GM21526 (cell line): Measurements from ENCODE around the gene ARHGEF6.

Experiments used
- ATAC-seq: cut with Tn5 transposase; IDR thresholded peaks from one replicate; pipeline ENCODE4 v1.9.1; 2021; ENCODE audit warnings: moderate library complexity; ENCODE audit not compliant: unreplicated experiment, low FRiP score

ARHGEF6 gene

DNA sequence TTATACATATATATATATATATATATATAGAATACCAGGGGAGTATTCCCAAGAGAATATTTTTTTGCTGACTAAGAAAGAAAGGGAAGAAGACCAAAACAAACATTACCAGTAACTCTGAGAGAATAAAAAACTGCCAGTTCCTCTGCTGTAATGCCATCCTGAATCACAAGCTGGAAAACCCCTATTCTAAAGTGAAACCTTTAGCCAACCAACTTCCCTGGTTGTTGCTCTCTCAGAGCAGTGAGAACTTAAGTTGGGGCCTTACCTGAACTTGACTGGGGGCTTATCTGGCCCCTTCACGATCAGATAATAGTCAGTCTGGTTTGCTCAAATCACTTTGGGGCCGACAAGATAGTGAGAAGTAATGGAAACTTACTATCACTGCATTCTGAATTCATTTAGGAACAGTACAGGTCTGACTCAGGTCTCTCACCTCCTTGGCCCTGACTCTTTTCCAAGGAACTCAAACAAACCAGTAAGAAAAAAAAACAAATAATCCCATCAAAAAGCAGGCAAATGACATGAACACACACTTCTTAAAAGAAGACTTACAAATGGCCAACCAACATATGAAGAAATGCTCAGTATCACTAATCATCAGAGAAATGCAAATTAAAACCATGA, 70.3 kb downstream of the ARHGEF6 start:
- ATAC-seq, result no peak

DNA sequence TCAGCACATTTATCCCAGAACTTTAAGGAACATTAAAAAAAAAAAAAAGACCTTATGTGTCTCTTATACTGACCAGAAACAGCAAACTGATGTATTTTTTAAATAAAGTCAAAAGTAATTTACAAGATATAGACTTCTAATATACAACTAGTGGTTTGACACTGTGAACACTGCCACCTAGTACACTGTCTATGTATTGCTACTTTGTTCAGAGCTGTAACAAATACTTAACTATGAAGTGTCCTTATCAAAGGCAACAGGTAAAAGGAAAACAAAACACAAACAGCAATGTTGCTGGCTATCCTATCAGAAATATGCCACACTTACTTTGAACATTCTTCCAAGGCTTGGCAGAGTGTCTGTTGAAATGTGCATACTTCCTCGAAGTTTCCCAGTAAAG, 72.4 kb downstream of the ARHGEF6 start:
- ATAC-seq, result no peak

DNA sequence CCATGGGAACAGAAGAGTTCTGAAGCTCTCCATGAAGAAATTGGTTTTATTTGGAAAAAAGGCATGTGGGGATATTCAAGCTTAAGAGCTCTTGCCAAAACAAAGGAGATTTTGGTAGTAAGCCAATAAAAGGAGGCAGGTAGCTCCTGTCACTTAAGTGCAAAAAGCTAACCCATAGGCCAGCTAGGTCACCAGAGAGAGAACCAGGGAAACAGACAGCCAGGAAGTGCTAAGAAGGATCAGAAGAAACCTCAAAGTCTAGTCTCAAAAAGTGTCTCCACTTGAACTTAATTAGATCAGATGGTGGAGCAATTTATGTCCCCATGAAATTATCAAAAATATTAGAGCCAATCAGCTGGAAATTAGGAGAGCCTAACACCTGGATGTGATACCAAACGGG, 83.6 kb downstream of the ARHGEF6 start:
- ATAC-seq, result no peak

DNA sequence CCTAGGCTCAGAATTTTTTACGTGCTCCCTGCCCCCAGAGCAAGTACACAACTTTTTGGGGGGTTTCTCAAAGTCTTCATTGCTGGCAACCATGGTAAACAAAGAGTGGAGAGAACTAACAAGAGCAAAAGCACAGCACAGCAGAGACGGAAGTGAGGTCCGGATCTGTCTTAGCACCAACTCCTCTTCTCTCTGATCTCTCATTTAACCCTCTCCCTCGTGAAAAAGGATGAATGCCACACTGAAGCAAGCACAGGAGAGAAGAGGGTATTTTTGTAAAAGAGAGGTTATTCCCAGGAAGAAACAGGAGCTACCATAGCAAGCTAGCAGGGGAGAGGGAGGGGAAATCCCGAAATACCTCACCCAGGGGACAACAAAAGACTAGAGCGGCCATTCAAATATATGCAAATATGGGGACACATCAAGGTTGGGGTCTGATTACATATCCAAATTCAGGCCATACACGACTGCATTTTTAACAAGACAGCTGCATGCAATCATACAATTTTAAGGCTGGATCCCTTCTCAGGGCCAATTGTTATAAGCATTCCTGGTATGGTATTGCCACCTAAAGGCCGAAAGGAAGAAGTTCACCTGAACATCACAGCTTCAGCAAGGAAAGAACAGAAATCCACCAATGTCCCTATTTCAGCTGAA, 86.2 kb downstream of the ARHGEF6 start:
- ATAC-seq, result peak; percentile 73

DNA sequence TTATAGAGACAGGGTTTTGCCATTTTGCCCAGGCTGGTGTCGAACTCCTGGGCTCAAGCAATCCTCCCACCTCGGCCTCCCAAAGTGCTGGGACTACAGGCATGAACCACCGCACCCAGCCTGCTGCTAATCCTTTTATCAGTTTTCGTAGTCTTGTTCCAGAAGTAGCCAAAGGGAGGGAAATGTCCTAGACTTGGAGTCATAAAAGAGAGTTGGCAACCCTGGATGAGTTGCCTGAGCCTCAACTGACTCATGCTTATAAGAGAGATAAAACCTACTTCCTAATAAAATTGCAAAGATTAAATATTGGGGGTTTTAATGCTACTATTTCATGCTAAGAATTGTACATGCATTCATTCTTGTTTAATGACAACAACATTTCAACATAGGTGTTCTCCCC, 88.5 kb downstream of the ARHGEF6 start:
- ATAC-seq, result no peak

DNA sequence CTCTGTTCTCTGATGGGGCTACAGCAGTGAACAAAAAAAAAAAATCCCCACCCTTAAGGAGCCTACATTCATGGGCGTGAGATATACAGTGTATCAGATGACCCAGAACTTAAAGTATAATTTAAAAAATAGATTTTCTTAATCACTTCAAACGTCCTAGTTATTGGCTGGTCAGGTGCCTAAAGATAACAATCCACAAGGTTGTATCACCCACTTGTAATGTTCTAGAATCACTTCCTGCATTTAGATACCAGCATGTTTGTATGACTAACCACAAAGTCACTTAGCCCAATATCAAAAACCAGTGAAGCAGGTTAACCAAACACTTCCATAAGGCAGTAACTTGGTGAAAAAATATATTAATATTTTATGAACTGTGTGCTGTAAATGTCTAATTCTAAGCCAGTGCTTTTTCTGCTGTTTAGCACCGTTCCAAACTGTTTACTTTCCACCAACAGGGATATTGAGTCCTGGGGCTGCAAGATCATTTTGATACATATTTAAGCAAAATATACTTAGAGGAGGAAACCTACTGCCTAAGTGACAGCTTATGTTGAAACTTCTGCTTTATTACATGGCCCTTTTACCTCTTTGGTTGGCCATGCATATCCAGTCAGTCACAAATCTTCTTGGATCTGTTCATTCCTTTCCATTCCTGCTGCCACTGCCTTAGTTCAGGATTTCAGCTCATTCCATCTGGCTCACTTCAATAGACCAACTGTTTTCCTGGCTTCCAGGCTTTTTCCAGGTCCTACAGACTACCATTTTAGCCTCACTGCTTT, 89.5 kb downstream of the ARHGEF6 start:
- no peak for ATAC-seq

DNA sequence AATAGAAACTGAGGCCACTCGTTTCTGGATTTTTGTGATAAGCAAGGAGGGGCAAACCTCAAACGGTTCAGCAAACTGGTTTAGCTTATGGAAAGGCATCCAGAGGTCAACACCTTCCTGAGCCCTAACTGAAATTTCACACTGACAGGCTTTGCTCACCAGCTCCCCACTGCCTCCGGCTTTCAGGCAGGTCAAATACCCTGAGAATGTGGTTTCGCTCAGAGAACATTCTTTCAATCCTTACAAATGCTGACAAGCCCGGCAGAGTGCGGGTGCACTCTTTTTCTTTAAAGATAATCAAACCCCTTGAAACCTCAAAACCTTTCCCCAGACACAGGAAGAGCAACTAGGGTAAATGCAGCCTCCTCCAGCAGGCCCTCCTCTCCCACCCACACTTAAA, 91.3 kb downstream of the ARHGEF6 start:
- no peak for ATAC-seq

DNA sequence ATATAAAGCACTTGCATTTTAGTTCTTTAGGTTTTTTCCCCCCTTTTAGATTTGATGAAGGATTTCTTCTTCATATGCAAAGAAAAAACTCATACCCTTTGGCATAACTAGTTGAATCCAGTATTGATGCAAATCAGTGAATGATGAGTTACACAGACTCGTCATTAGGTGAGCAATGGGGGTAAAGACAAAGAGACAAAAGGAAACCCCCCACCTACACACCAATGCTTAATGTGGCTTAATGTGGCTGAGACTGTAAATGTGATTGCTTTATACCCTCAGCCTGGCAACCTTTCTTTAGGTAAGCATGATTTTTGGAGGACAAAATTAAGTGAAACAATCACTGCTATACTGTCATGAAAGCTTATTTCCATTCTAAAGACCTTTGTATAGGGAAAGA, 93.3 kb downstream of the ARHGEF6 start:
- ATAC-seq, result no peak

DNA sequence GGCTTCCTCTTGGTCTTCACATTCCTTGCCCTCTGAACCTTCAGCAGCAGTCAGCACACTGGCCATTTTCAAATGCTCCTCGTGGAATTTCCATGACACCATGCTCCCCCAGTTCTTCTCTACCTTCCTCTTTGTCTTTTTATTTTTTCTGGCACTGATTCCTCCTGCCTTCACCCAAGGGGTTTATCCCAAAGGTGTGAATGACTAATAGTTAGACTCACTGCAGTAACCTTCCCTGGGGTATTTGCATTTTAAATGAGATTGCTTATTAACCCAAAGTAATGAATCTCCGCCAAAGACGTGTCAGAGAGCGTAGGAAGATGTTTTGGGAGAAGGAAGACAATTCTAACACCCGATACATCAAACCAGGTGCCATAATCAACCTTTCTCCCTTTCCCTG, 96.6 kb downstream of the ARHGEF6 start:
- ATAC-seq, result no peak

DNA sequence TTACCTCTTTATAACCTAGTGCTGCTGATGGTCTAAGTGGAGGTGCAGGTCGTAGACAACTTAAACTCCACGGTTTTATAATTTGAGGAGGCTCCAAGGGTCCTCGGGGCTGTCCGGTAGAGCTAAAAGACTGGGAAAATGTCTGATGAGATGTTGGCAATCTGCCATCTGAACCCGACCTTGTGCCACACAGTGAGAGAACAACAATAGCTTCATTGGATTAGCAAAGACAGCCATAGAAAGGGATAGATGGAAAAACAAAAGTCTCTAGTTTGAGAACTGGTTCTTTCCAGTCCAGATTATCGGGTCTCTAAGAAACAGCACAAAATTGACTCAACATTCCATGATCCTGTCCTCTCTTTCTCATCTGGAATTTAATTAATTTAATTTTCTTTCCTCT, 101.2 kb downstream of the ARHGEF6 start:
- ATAC-seq, result no peak

DNA sequence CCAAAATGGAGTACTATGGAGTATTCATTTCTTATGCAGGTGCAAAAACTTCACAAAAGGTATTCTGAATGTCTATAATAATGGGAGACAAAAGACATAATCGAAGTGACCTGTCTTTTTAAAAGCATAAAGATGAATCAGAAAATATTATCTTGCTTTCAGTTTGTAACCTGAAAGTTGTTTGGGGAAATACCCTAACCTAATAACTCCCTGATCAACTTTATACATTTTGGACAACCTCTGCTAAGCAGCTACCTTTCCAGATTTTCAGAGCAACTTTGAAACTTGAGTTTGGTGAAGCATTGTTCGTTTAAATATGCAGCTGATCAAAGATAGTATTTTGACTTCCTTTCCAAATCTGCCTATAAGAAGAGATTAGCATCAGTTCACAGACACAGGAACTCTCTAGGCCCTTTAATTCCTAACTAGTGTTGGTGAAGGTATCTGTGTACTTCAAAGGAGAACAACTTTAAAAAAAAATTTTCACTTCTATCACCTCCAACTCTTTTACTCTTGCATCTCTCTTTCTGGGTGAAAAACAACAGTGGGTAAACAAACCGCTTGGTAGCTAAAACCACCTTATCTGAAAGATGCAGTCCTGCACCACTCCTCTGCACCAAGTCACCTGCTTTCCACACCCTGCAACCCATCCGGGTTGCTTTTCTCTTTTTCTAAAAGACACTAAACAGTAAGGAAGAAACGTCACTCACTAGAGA, 106.3 kb downstream of the ARHGEF6 start:
- no peak for ATAC-seq

DNA sequence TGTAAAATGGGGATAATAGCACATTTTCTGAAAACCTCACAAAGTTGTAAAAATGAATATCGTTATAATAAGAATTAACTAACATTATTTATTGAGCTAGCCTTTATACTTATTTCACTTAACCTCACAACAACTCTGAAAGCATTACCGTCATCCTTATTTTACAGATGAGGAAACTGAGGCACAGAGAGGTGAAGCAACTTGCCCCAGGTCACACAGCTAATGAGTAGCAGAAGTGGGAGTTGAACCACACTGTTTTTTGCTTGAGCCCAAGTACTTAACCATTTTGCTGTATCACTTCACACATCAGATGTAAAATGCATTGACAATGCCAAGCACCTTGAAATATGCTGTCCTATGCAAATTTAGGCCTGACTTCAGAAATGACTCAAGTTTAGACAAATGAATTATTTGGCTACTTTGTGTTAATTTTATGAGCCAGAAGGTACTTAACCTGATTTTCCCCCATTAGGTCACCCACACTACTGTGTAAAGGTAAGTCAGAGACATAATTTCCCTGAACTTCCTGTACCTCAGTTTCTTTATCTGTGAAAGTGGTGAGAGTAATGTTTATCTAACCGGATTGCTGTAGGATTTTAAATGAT, 109.6 kb downstream of the ARHGEF6 start:
- no peak for ATAC-seq

DNA sequence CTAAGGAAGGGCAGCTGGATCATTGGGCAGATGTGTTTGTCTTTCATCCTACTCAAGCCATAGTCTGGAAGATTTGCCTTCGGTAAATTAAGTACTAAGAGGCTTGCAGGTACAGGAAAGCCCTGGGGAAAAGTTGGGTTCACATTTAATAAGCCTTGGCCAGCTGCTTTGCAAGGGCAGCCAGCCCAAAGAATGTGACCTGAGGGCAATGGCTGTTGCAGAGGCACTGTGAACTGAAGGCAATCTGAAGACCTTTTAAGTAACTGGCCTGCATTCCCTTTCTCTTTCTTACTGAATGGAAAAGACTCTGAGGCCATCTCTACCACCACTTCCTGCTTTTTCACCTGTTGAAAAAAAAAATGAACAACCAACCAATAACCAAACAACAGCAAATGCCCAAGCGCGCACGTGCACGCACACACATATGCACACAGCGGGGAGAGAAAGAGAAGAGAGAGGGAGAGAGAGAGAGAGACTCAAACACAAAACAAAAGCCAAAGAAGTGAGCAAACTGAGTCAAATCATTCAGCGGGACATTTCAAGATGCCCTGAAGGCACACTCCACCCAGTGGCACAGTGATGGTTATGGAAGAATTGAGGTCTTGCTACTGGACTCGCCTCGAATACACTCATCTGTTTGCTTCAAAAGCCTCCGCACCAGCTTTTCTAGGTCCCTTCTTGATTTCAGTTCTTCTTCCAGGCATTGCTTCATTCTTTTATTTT, 113.1 kb downstream of the ARHGEF6 start:
- no peak for ATAC-seq

DNA sequence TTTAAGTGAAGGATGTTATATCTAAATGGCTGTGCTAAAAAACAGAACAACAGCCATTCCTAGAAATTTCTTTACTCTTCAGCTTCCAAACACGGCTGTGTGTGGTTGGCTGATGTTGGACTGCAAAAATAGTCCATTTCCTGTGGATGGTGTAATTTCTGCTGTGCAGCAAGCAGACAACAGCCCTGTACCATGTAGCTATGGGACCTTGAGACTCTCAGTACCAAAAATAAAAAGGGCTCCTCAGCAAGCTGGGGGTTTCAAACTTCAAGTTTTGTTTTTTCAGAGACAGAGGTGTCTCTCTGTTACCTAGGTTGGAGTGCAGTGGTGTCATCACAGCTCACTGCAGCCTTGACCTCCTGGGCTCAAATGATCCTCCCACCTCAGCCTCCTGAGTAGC, 114.6 kb downstream of the ARHGEF6 start:
- no peak for ATAC-seq

DNA sequence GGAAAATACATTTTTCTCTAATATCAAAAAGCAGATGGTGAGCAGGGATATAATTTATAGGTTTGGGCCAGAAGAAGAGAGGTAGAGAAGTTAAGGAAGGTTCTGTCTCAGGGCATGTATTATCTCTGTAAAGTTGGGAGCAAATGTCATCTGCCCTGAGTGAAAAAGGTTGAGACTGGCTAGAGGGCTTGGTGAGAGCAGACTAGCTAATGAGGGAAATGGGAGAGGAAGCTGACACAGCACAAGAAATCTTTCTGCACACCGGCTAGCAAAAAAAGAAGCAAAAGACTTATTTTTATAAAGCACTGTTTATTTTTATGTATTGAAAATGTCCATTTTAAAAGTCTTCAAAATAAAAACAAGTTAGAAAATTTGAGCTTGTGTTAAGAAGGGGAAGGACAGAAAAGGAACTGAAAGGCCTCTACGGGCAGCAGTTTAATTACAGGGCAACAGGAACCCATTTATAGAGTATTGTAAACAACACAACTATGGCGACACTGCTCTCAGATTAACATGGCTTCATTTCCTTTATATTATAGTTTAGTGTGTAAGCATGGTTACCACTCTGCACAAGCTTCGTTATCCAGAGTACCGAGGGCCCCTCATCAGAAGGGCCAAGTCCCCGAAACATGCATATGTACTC, 115.4 kb downstream of the ARHGEF6 start:
- peak; percentile 69 for ATAC-seq

DNA sequence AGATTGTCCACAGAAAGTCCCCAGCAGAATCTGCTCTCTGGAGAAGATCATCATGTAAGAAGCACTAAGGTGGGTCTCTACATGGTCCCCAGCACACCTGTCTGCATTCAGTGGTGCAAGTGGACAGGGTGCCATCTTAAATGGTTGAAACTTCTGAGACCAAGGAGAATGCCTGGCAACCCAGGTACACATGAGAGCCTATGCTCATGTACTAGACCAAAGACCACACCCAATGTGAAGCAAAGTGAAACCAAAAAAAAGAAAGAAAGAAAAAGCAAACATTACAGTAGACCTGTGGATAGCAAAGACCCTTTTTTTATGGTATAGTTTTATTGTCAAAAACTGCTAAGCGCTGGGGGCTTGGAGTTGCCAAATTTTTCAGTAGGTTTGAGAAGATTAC, 117.8 kb downstream of the ARHGEF6 start:
- ATAC-seq, result no peak

DNA sequence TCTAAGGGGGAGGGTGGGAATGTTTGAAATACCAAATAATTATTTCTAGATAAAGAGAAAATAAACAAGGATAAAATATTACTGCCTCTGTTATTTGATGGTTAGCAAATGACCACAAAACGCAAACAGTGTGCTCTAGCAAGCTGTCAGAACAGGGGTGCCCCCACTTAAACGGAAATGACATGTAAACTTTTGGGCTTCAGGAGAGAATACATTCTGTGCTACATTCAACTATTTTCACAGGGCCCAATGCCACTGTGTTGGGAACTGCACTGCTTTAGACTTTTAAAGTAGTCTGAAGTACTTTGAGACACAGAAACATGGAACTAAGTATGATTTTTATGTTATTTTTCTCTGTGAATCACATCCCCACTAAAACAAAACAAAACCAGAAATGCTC, 118.6 kb downstream of the ARHGEF6 start:
- no peak for ATAC-seq

DNA sequence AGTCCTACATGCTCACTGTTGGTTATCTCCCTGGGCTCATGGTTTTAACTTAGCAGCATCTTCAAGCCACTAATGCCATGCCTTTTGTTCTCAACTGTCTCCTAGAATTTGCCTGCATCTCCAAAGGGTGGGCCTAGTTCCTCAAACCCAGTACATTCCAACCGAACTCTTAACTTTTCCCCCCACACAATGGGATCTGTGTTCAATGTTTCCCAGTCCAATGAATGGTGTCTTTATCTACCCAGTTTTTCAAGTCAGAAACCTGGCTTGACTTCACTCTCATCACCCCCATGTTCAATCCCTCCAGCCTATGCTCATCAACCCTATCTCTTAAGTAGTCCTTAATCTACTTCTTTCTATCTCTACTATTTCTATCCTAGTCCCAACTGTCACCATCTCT, 119.8 kb downstream of the ARHGEF6 start:
- ATAC-seq, result no peak

DNA sequence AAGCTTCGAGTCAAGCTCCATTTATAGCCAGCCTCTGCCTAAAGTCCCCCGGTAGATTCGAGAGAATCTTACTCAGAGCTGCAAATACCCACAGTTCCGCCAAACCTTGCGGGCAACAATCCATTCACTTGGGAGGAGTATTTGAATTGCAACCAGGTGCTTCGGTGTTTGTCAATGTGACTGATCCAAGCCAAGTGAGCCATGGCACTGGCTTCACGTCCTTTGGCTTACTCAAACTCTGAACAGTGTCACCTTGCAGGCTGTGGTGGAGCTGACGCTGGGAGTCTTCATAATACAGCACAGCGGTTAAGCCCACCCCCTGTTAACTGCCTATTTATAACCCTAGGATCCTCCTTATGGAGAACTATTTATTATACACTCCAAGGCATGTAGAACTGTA, 121.6 kb downstream of the ARHGEF6 start:
- ATAC-seq, result no peak

DNA sequence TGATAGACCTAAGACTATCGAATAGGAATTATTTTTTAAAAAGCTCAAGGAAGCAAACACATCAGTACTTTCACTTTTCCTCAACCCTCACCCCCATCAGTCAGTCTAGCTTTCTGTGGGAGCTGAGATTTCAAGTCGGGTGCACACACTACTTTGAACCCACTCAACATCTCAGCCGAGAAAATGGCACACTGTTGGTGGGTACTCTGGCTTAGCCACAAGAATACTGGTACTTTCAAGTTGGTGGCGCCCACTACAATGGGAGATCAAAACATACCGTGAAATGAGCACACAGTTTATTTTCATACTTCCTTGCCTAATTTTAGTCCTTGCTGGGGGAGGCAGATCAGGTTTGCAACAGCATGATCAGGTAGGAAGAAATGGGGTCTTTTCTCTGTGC, 122.6 kb downstream of the ARHGEF6 start:
- no peak for ATAC-seq
